GM06990 (cell line): ENCODE measurements around the gene FAM50B.

Experiments
- DNase-seq: peaks from one replicate; pipeline ENCODE4 v3.0.0-alpha.2; 2011; ENCODE audit not compliant: insufficient read length; ENCODE audit errors: extremely low read depth
- H3K27me3 ChIP-seq: replicated peaks from 2 replicates; pipeline ENCODE4 v1.6.0; 2011; ENCODE audit warnings: low read length; ENCODE audit not compliant: control insufficient read depth, insufficient read depth
- H3K36me3 ChIP-seq: 2 replicates; pipeline ENCODE4 v1.5.1; 2011; ENCODE audit warnings: low read length; ENCODE audit not compliant: control insufficient read depth, insufficient read depth
- H3K4me3 ChIP-seq: replicated peaks from 2 replicates; pipeline ENCODE4 v1.5.1; 2011; ENCODE audit warnings: low read depth, mild to moderate bottlenecking, control low read depth, low read length
- CTCF ChIP-seq: IDR thresholded peaks from 2 replicates; pipeline ENCODE4 v1.5.1; 2011; ENCODE audit warnings: low read length, control low read depth, mild to moderate bottlenecking, inconsistent platforms; ENCODE audit not compliant: insufficient read depth, poor library complexity, severe bottlenecking

The FAM50B gene

GRCh38 chr6:3831761-3832530 lies 17.2 kb upstream of the FAM50B start:
- H3K36me3 ChIP-seq: no peaks in the 10 kb centered on the region
- no peak for TF ChIP-seq CTCF
- no peak for DNase-seq
- no peaks in the 10 kb centered on the region for H3K27me3 ChIP-seq
- H3K4me3 ChIP-seq: no peak overlapping the region

- TF ChIP-seq CTCF: no peak
- Histone ChIP-seq H3K36me3 (no peaks in the 10 kb centered on the region), H3K27me3 (no peaks in the 10 kb centered on the region), H3K4me3 (no peak overlapping the region)
- DNase-seq: no peak
Observed at GRCh38 chr6:3835055-3835731, 14.0 kb upstream of the FAM50B start.

- no peak for DNase-seq
- Histone ChIP-seq H3K4me3 (no peak overlapping the region), H3K27me3 (no peaks in the 10 kb centered on the region), H3K36me3 (no peaks in the 10 kb centered on the region)
- TF ChIP-seq CTCF: no peak
Observed at GRCh38 chr6:3835785-3836184, 13.4 kb upstream of the FAM50B start.

GRCh38 chr6:3836566-3836965 lies 12.6 kb upstream of the FAM50B start:
- TF ChIP-seq CTCF: no peak
- no peak overlapping the region for H3K4me3 ChIP-seq
- H3K27me3 ChIP-seq: no peaks in the 10 kb centered on the region
- no peaks in the 10 kb centered on the region for H3K36me3 ChIP-seq
- DNase-seq: no peak

- Histone ChIP-seq H3K27me3 (no peaks in the 10 kb centered on the region), H3K36me3 (no peaks in the 10 kb centered on the region), H3K4me3 (no peak overlapping the region)
- TF ChIP-seq CTCF: no peak
- no peak for DNase-seq
Observed at GRCh38 chr6:3837781-3838180, 11.4 kb upstream of the FAM50B start.
